ENCODE measurements around the gene MATK. TPM values are rescaled to one million over a fixed set of nuclear protein-coding genes. Genes with fewer than 3 reads are reported as not detected.

MATK gene
- total RNA-seq, 1 experiment from 2014 or later: not detected

DNA sequence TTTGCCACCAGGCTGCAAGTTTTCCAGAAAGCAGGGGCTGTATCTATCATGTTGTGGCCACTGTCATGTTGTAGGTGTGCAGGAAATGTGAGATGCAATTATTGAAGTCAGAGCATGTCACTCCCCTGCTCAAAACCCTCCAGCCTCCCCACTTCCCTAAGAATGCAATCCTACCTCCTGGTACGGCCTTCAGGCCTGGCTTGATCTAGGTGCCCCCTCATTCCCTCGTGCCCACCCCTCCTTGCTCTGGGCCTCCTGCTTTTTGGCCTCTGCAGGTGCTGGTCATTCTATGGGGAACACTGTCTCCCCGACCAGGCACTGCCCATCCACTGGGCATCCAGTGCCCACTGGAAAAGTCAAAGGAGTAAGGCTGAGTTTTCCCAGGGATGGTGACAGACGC is 28.5 kb upstream of the MATK start:
- ChIA-PET POLR2A (ENCODE audit: unreplicated experiment) (no interaction called here), CTCF (no interaction called here)
- DNase-seq (no peak), ATAC-seq (no peak)
- Histone ChIP-seq H3K4me1 (ENCODE audit: insufficient read depth, low read length) (peaks cover 7% of the 10 kb centered on the region; the same call in 1 of the 2 replicates), H3K79me2 (ENCODE audit: low read length) (no peaks in the 10 kb centered on the region), H3K36me3 (ENCODE audit: low read depth, low read length) (no peaks in the 10 kb centered on the region), H3F3A (ENCODE audit: low read length, unreplicated experiment) (no peaks in the 10 kb centered on the region), H2AFZ (ENCODE audit: low read length) (no peak overlapping the region), H4K20me1 (ENCODE audit: low read length) (no peaks in the 10 kb centered on the region), H3K4me2 (ENCODE audit: low read length) (no peak overlapping the region), H3K9ac (ENCODE audit: low read length) (no peak overlapping the region), H3K4me3 (ENCODE audit: low read length) (no peak overlapping the region), H3K27ac (ENCODE audit: low read length) (no peak overlapping the region), H3K9me2 (replicated peaks; ENCODE audit: low read length) (no peaks in the 10 kb centered on the region), H3K27me3 (ENCODE audit: low read length) (no peaks in the 10 kb centered on the region), H3K9me3 (ENCODE audit: low read length) (no peaks in the 10 kb centered on the region)
- intact Hi-C loops (cut with micrococcal nuclease): no loop called here
- TF ChIP-seq, protein P1, sequence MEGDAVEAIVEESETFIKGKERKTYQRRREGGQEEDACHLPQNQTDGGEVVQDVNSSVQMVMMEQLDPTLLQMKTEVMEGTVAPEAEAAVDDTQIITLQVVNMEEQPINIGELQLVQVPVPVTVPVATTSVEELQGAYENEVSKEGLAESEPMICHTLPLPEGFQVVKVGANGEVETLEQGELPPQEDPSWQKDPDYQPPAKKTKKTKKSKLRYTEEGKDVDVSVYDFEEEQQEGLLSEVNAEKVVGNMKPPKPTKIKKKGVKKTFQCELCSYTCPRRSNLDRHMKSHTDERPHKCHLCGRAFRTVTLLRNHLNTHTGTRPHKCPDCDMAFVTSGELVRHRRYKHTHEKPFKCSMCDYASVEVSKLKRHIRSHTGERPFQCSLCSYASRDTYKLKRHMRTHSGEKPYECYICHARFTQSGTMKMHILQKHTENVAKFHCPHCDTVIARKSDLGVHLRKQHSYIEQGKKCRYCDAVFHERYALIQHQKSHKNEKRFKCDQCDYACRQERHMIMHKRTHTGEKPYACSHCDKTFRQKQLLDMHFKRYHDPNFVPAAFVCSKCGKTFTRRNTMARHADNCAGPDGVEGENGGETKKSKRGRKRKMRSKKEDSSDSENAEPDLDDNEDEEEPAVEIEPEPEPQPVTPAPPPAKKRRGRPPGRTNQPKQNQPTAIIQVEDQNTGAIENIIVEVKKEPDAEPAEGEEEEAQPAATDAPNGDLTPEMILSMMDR (conservative IDR thresholded peaks at IDR 0.05; ENCODE audit: low read depth, low read length): no peak
- TF ChIP-seq EZH2 (IDR thresholded peaks at IDR 0.05; ENCODE audit: low read length, unreplicated experiment) (no peak), EZH2phosphoT487 (IDR thresholded peaks at IDR 0.05; ENCODE audit: borderline replicate concordance, low read length) (no peak)
- no TSS peak for BruUV-seq (replicated peaks)

DNA sequence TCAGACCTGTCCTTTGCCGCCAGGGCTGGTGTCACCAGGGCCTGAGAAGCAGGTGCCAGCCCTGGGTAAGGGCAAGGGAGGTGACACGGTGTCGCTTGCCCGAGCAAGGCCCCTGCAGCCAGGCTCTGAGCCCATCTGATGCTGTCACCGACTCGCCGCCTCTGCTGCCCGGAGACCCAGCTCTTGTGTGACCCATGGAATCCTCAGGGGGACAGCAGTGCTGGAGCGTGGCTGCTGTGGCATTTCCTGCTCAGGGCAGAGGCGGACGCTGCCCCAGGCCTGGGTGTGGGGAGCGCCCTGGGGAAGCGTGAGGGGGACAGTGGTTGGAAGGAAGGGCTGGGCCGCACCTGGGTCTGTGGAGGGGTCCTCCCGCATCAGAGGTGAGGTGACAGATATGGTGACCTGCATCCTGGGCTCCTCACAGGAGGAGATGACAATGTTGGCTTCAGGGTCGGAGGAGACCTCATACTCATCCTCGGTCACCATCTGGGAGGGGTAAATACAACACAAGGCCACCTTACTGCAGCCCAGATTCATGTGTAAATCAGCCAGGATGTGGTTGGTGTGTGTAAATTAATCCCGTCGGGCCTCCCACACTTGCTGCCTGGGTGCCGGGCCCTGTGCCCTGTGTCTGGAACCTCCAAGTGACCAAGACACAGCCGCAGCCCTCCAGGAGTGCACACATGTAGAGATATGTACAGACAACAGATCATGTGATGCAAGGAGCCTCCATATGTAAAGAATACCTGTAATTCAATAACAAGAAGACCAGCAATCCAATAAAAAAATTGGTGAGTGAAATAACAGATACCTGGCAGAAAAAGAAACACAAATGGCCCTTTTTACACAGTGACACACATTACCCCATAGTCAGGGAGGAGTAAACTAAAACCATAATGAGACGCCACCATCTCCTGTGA is 27.6 kb upstream of the MATK start:
- H2AFZ ChIP-seq (ENCODE audit: low read length): no peak overlapping the region
- H3K36me3 ChIP-seq (ENCODE audit: low read depth, low read length): no peaks in the 10 kb centered on the region
- H3K9me2 ChIP-seq (replicated peaks; ENCODE audit: low read length): no peaks in the 10 kb centered on the region
- peaks cover 6% of the 10 kb centered on the region; the same call in 1 of the 2 replicates for H3K4me1 ChIP-seq (ENCODE audit: insufficient read depth, low read length)
- DNase-seq (no peak), ATAC-seq (no peak)
- no peaks in the 10 kb centered on the region for H3K27me3 ChIP-seq (ENCODE audit: low read length)
- CTCF ChIA-PET: no interaction called here
- intact Hi-C loops (cut with micrococcal nuclease): no loop called here
- no TSS peak for BruUV-seq (replicated peaks)
- POLR2A ChIA-PET (ENCODE audit: unreplicated experiment): no interaction called here
- H3K79me2 ChIP-seq (ENCODE audit: low read length): no peaks in the 10 kb centered on the region
- no peak for TF ChIP-seq EZH2phosphoT487 (IDR thresholded peaks at IDR 0.05; ENCODE audit: borderline replicate concordance, low read length)
- TF ChIP-seq EZH2 (IDR thresholded peaks at IDR 0.05; ENCODE audit: low read length, unreplicated experiment): no peak
- TF ChIP-seq, protein P1 (conservative IDR thresholded peaks at IDR 0.05; ENCODE audit: low read depth, low read length): no peak
- no peak overlapping the region for H3K4me3 ChIP-seq (ENCODE audit: low read length)
- H3K9me3 ChIP-seq (ENCODE audit: low read length): no peaks in the 10 kb centered on the region
- no peak overlapping the region for H3K27ac ChIP-seq (ENCODE audit: low read length)
- no peak overlapping the region for H3K4me2 ChIP-seq (ENCODE audit: low read length)
- no peaks in the 10 kb centered on the region for H3F3A ChIP-seq (ENCODE audit: low read length, unreplicated experiment)
- H4K20me1 ChIP-seq (ENCODE audit: low read length): no peaks in the 10 kb centered on the region
- no peak overlapping the region for H3K9ac ChIP-seq (ENCODE audit: low read length)

DNA sequence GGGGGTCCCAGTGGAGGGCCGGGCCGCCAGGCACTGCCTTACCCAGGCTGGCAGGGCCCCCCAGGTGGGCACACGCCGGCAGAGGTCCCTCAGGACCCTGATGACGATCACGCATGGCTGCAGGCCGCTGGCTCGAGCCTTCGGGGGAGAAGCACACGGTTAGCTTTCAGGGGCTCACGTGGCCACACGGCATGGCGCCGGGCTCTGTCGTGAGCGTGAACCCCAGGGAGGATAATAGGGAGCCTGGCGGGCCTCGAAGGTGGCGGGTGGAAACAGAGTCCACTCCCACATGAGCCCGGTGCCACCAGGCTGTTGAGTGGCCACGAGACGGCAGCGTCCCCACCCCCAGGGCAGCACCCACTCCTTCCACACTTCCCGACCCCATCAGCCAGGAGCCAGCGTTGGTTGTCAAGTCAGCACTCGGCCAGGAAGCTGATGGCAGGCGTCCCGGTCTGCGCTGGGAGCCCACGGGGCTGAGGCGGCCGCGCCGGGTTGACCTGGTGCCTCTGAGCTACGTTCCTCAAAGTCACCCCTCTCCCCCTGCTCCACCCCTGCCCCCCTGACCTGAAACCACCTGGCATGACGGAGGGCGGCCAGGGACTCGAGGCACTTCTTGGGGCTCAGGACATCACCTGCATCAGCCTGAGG is 24.7 kb upstream of the MATK start:
- TF ChIP-seq EZH2 (IDR thresholded peaks at IDR 0.05; ENCODE audit: low read length, unreplicated experiment): no peak
- TF ChIP-seq, protein P1 (conservative IDR thresholded peaks at IDR 0.05; ENCODE audit: low read depth, low read length): no peak
- TF ChIP-seq EZH2phosphoT487 (IDR thresholded peaks at IDR 0.05; ENCODE audit: borderline replicate concordance, low read length): no peak
- Histone ChIP-seq H4K20me1 (ENCODE audit: low read length) (no peaks in the 10 kb centered on the region), H3K4me2 (ENCODE audit: low read length) (no peak overlapping the region), H3K36me3 (ENCODE audit: low read depth, low read length) (no peaks in the 10 kb centered on the region), H3K9ac (ENCODE audit: low read length) (no peak overlapping the region), H2AFZ (ENCODE audit: low read length) (no peak overlapping the region), H3K79me2 (ENCODE audit: low read length) (no peaks in the 10 kb centered on the region), H3K4me1 (ENCODE audit: insufficient read depth, low read length) (no peaks in the 10 kb centered on the region), H3K4me3 (ENCODE audit: low read length) (no peak overlapping the region), H3K9me2 (replicated peaks; ENCODE audit: low read length) (no peaks in the 10 kb centered on the region), H3K9me3 (ENCODE audit: low read length) (no peaks in the 10 kb centered on the region), H3F3A (ENCODE audit: low read length, unreplicated experiment) (no peaks in the 10 kb centered on the region), H3K27ac (ENCODE audit: low read length) (no peak overlapping the region), H3K27me3 (ENCODE audit: low read length) (no peaks in the 10 kb centered on the region)
- BruUV-seq (replicated peaks): no TSS peak
- CTCF ChIA-PET: no interaction called here
- no peak for ATAC-seq
- intact Hi-C loops (cut with micrococcal nuclease): no loop called here
- DNase-seq: no peak
- POLR2A ChIA-PET (ENCODE audit: unreplicated experiment): no interaction called here
